ENCODE measurements around the gene GALR1. TPM values are rescaled to one million over a fixed set of nuclear protein-coding genes. Genes with fewer than 3 reads are reported as not detected.

The GALR1 gene
- total and polyA plus RNA-seq, 2 donors (not counting 3 experiments of a cell fraction or from before 2014, with no cell fraction given) = not detected

DNA sequence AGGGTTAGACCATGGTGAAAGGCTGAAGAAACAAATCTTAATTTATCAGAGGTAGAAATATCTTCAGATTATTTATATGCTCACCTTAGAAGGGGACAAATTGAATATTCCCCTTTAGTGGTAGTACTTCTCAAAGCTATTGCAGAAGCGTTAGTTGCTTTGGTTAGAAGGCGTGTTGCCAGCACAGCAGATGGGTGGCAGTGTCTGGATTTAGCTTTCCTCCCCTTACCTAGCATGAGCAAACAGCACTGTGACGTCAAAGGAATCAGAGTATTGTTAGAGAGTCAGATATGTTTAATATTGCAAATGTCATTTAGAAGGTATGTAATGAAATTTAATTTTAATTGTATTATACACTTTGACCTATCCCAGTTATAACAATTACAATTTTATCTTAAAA, 27.2 kb upstream of the GALR1 start:
- no peak overlapping the region for H3K4me3 ChIP-seq (replicated peaks in 1 of 3; ENCODE audit: insufficient read depth in 1 of 3, low read depth in 1 of 3, low read length in 3 of 3)
- intact Hi-C loops (cut with micrococcal nuclease) = no loop called here
- DNase-seq (ENCODE audit: low read depth, low spot score) (no peak), FAIRE-seq (no peak)
- H3K4me1 ChIP-seq (ENCODE audit: control insufficient read depth, extremely low read depth, insufficient read depth, low read length) = no peaks in the 10 kb centered on the region
- H2AFZ ChIP-seq (ENCODE audit: low read depth, low read length) = no peak overlapping the region
- ChIA-PET POLR2A (no interaction called here), CTCF (interaction anchor here (0.6 to 2.5 kb wide), 3 partner anchors 11 to 162 kb away, joined by 3 to 16 read pairs (median 4); no protein-coding TSS in a partner anchor)
- no peaks in the 10 kb centered on the region for H4K20me1 ChIP-seq (replicated peaks; ENCODE audit: control insufficient read depth, extremely low read depth, insufficient read depth, low read length)
- no peaks in the 10 kb centered on the region for H3K27me3 ChIP-seq (ENCODE audit: control insufficient read depth in 2 of 2, insufficient read depth in 2 of 2, low read length in 2 of 2)
- no peaks in the 10 kb centered on the region for H3K9me1 ChIP-seq (replicated peaks; ENCODE audit: control insufficient read depth, extremely low read depth, insufficient read depth, low read length)
- H3K9ac ChIP-seq (replicated peaks; ENCODE audit: extremely low read depth, insufficient read depth, low read length) = no peak overlapping the region
- BruUV-seq (replicated peaks) = no TSS peak
- dilution Hi-C loops (cut with MboI; ENCODE audit: extremely low pct_ligation_motif_present, low sequenced_read_pairs) = no loop called here
- H3K79me2 ChIP-seq (ENCODE audit: control insufficient read depth, insufficient read depth, low read length) = no peaks in the 10 kb centered on the region
- no peak overlapping the region for H3K27ac ChIP-seq (ENCODE audit: insufficient read depth, low read depth, low read length)
- H3K9me3 ChIP-seq (replicated peaks; ENCODE audit: control insufficient read depth, insufficient read depth, low read length) = no peaks in the 10 kb centered on the region
- H3K36me3 ChIP-seq (ENCODE audit: control insufficient read depth in 2 of 2, extremely low read depth in 1 of 2, insufficient read depth in 2 of 2, low read length in 2 of 2) = no peaks in the 10 kb centered on the region
- H3K4me2 ChIP-seq (ENCODE audit: insufficient read depth, low read length) = no peak overlapping the region
- no peak for TF ChIP-seq MYC (IDR thresholded peaks at IDR 0.05; ENCODE audit: low read depth, low read length)
- TF ChIP-seq POLR2A (IDR thresholded peaks at IDR 0.05; ENCODE audit: low read depth, low read length) = no peak
- TF ChIP-seq, protein P1, sequence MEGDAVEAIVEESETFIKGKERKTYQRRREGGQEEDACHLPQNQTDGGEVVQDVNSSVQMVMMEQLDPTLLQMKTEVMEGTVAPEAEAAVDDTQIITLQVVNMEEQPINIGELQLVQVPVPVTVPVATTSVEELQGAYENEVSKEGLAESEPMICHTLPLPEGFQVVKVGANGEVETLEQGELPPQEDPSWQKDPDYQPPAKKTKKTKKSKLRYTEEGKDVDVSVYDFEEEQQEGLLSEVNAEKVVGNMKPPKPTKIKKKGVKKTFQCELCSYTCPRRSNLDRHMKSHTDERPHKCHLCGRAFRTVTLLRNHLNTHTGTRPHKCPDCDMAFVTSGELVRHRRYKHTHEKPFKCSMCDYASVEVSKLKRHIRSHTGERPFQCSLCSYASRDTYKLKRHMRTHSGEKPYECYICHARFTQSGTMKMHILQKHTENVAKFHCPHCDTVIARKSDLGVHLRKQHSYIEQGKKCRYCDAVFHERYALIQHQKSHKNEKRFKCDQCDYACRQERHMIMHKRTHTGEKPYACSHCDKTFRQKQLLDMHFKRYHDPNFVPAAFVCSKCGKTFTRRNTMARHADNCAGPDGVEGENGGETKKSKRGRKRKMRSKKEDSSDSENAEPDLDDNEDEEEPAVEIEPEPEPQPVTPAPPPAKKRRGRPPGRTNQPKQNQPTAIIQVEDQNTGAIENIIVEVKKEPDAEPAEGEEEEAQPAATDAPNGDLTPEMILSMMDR (IDR thresholded peaks at IDR 0.05; ENCODE audit: extremely low read depth in 1 of 2, insufficient read depth in 1 of 2, low read depth in 1 of 2, low read length in 2 of 2) = no peak
- no peak for TF ChIP-seq POLR2AphosphoS5 (IDR thresholded peaks at IDR 0.05; ENCODE audit: insufficient read depth, low read depth, low read length)
- TF ChIP-seq, protein P2, sequence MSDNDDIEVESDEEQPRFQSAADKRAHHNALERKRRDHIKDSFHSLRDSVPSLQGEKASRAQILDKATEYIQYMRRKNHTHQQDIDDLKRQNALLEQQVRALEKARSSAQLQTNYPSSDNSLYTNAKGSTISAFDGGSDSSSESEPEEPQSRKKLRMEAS (IDR thresholded peaks at IDR 0.05; ENCODE audit: insufficient read depth, insufficient read length) = no peak
- no peak for TF ChIP-seq EZH2 (IDR thresholded peaks at IDR 0.05; ENCODE audit: borderline replicate concordance, low read depth, low read length, severe bottlenecking)
- TF ChIP-seq GATA2 (IDR thresholded peaks at IDR 0.05; ENCODE audit: insufficient read depth, insufficient read length, low read depth, low read length) = no peak
- no peak for TF ChIP-seq FOS (IDR thresholded peaks at IDR 0.05; ENCODE audit: borderline replicate concordance, insufficient read depth, low read length)
- TF ChIP-seq JUN (IDR thresholded peaks at IDR 0.05; ENCODE audit: borderline replicate concordance, insufficient read depth, insufficient read length, low read depth) = no peak

Data from endothelial cell of umbilical vein (primary cell).